K562 (cell line): ENCODE data around the gene ACAP3. TPM values are rescaled to one million over a fixed set of nuclear protein-coding genes. Genes with fewer than 3 reads are reported as not detected.

Source experiments
- CREB1 ChIP-seq, 2 experiments: sonication (generic) in 1 of 2; formaldehyde crosslinking in 1 of 2; IDR thresholded peaks; 2 replicates each; pipeline versions ENCODE4 v1.6.1 to v1.8.0; 2012 to 2022; ENCODE audit warnings: inconsistent platforms in 1 of 2, mild to moderate bottlenecking in 1 of 2, missing genetic modification reagents in 1 of 2, moderate library complexity in 1 of 2
- CXXC5 ChIP-seq: fragments of 250-450 bp; sonication (Bioruptor Pico); IDR thresholded peaks from 2 replicates; pipeline ENCODE4 v1.8.0; 2022; ENCODE audit warnings: inconsistent platforms, mild to moderate bottlenecking, moderate library complexity
- NFATC3 ChIP-seq: fragments of 450-650 bp; IDR thresholded peaks from 2 replicates; pipeline ENCODE4 v1.6.1; 2017; ENCODE audit warnings: mild to moderate bottlenecking
- PTBP1 ChIP-seq: fragments of 200-400 bp; formaldehyde crosslinking; IDR thresholded peaks from 2 replicates; pipeline ENCODE4 v1.6.1; 2017; ENCODE audit warnings: low read depth, low read length
- SETDB1 ChIP-seq: IDR thresholded peaks from one replicate; pipeline ENCODE4 v1.6.1; 2012; ENCODE audit warnings: low read length, control low read depth, inconsistent platforms
- SRSF7 ChIP-seq: fragments of 200-400 bp; formaldehyde crosslinking; optimal IDR thresholded peaks from 2 replicates; pipeline ENCODE3; 2017; ENCODE audit warnings: mild to moderate bottlenecking, low read depth, low read length
- TAL1 ChIP-seq: fragments of 450-650 bp; IDR thresholded peaks from 2 replicates; pipeline ENCODE4 v1.6.1; 2016; ENCODE audit warnings: mild to moderate bottlenecking
- ZBTB17 ChIP-seq: fragments of 450-650 bp; formaldehyde crosslinking; IDR thresholded peaks from 2 replicates; pipeline ENCODE4 v1.4.0; 2020; ENCODE audit warnings: mild to moderate bottlenecking
- ZNF609 ChIP-seq: sonication (generic); formaldehyde crosslinking; IDR thresholded peaks from 2 replicates; pipeline ENCODE4 v1.8.1; 2023; ENCODE audit warnings: missing genetic modification reagents, mild to moderate bottlenecking, borderline replicate concordance
- ZNF764 ChIP-seq: fragments of 250-450 bp; sonication (Bioruptor Pico); IDR thresholded peaks from 2 replicates; pipeline ENCODE4 v1.4.0; 2020; ENCODE audit warnings: low read depth, mild to moderate bottlenecking, moderate library complexity
- ZSCAN32 ChIP-seq: fragments of 450-650 bp; formaldehyde crosslinking; IDR thresholded peaks from 2 replicates; pipeline ENCODE4 v1.4.0; 2020; ENCODE audit warnings: mild to moderate bottlenecking, moderate library complexity
- polyA plus RNA-seq, 8 experiments: library from polyadenylated mRNA; depleted of rRNA in 4 of 8; stranded (reverse) in 5 of 8; unstranded in 3 of 8; fragments of >200 nt; fragmentation: Nextera tagmentation in 2 of 8; fragmentation: Illumina TruSeq in 1 of 8; extraction: Ambion mirVana in 2 of 8; extraction: Trizol in 1 of 8; gene quantifications; 2 replicates each; pipeline versions ENCODE4 v1.2.1 to v1.2.3, GENCODE V29; 2011 to 2014; ENCODE audit warnings: inconsistent platforms in 1 of 8, missing spikeins in 1 of 8
- total RNA-seq, 7 experiments: library from RNA; depleted of rRNA in 6 of 7; stranded (reverse); fragments of >200 nt in 6 of 7; fragmentation: Illumina TruSeq in 2 of 7; extraction: Trizol in 2 of 7; gene quantifications; 2 replicates each; pipeline versions ENCODE4 v1.2.1 to v1.2.3, GENCODE V29; 2011 to 2021; ENCODE audit warnings: low replicate concordance in 1 of 7
- TF ChIP-seq, protein P1 (sequence below): fragments of 450-650 bp; IDR thresholded peaks from 2 replicates; pipeline ENCODE4 v1.6.1; 2014; ENCODE audit warnings: low read depth, mild to moderate bottlenecking, moderate library complexity, borderline replicate concordance
- TF ChIP-seq, protein P2 (sequence below): sonication (generic); formaldehyde crosslinking; IDR thresholded peaks from 2 replicates; pipeline ENCODE4 v1.8.0; 2023; ENCODE audit warnings: mild to moderate bottlenecking, missing genetic modification reagents
- TF ChIP-seq, protein P3 (sequence below): fragments of 250-450 bp; sonication (Bioruptor Pico); IDR thresholded peaks from 2 replicates; pipeline ENCODE4 v1.5.1; 2021; ENCODE audit warnings: mild to moderate bottlenecking

ACAP3 gene
- total and polyA plus RNA-seq, 9 of the 15 experiments (the other 6 are each of a cell fraction or from before 2014, with no cell fraction given) = 0.01 to 49.0 (median 12.0) TPM

DNA sequence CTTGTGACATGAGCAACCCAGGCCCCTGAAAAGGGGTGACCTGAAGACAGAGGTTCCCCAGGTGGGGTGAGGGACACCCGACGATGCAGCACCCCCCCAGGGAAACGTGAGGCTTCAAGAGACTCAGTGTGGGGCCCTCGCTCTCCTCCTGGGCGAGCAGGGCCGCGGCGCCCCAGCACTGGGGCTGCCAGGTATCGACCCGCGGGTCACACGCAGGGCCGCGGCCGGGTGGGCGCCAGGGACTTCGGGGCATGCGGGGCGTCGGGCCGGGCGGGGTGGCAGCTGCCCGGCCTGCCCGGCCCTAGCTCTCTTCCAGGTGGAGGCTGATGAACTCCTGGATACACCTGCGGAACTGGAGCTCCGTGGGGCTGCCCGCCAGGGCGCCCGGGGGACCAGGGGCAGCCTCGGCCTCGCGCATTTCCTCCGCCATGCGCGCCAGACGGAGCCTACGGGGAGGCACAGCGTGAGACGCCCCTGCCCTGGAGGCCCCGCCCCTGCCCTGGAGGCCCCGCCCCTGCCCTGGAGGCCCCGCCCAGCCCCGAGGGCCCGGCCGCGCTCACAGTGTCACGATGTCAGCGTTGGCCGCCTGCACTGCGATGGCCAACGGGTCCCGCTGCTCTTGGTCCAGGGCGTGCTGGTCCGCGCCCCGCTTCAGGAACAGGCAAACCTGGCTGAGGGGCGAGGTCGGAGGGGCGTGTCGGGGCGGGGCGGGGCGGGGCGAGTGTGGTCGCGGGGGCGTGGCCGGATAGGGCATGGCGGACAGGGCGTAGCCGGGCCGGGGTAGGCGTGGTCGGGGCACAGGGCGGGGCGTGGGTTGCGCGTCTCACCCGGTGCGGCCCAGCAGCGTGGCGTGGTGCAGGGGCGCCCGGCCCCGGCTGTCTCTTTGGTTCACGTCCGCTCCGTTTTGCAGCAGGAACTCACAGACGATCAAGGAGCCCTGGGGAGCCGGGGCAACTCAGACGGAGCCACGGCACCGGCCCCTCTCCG, 14.2 kb downstream of the ACAP3 start (continued):
- TF ChIP-seq SETDB1 (no peak), CXXC5 (CRISPR knock-in tag) (peak; percentile 42), CREB1 (IDR thresholded peaks at IDR 0.05) (peak; percentile 17; the same call in 1 of the 2 replicates), CREB1 (CRISPR knock-in tag; IDR thresholded peaks at IDR 0.05) (no peak), ZBTB17 (CRISPR knock-in tag) (peak; percentile 23; the same call in 1 of the 2 replicates), PTBP1 (no peak), ZNF764 (CRISPR knock-in tag) (no peak), ZSCAN32 (CRISPR knock-in tag) (no peak), ZNF609 (CRISPR knock-in tag) (no peak), TAL1 (no peak), NFATC3 (no peak), SRSF7 (no peak)
- TF ChIP-seq, protein P1, sequence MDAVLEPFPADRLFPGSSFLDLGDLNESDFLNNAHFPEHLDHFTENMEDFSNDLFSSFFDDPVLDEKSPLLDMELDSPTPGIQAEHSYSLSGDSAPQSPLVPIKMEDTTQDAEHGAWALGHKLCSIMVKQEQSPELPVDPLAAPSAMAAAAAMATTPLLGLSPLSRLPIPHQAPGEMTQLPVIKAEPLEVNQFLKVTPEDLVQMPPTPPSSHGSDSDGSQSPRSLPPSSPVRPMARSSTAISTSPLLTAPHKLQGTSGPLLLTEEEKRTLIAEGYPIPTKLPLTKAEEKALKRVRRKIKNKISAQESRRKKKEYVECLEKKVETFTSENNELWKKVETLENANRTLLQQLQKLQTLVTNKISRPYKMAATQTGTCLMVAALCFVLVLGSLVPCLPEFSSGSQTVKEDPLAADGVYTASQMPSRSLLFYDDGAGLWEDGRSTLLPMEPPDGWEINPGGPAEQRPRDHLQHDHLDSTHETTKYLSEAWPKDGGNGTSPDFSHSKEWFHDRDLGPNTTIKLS = no peak
- TF ChIP-seq, protein P2, sequence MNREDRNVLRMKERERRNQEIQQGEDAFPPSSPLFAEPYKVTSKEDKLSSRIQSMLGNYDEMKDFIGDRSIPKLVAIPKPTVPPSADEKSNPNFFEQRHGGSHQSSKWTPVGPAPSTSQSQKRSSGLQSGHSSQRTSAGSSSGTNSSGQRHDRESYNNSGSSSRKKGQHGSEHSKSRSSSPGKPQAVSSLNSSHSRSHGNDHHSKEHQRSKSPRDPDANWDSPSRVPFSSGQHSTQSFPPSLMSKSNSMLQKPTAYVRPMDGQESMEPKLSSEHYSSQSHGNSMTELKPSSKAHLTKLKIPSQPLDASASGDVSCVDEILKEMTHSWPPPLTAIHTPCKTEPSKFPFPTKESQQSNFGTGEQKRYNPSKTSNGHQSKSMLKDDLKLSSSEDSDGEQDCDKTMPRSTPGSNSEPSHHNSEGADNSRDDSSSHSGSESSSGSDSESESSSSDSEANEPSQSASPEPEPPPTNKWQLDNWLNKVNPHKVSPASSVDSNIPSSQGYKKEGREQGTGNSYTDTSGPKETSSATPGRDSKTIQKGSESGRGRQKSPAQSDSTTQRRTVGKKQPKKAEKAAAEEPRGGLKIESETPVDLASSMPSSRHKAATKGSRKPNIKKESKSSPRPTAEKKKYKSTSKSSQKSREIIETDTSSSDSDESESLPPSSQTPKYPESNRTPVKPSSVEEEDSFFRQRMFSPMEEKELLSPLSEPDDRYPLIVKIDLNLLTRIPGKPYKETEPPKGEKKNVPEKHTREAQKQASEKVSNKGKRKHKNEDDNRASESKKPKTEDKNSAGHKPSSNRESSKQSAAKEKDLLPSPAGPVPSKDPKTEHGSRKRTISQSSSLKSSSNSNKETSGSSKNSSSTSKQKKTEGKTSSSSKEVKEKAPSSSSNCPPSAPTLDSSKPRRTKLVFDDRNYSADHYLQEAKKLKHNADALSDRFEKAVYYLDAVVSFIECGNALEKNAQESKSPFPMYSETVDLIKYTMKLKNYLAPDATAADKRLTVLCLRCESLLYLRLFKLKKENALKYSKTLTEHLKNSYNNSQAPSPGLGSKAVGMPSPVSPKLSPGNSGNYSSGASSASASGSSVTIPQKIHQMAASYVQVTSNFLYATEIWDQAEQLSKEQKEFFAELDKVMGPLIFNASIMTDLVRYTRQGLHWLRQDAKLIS (CRISPR knock-in tag) = no peak
- TF ChIP-seq, protein P3, sequence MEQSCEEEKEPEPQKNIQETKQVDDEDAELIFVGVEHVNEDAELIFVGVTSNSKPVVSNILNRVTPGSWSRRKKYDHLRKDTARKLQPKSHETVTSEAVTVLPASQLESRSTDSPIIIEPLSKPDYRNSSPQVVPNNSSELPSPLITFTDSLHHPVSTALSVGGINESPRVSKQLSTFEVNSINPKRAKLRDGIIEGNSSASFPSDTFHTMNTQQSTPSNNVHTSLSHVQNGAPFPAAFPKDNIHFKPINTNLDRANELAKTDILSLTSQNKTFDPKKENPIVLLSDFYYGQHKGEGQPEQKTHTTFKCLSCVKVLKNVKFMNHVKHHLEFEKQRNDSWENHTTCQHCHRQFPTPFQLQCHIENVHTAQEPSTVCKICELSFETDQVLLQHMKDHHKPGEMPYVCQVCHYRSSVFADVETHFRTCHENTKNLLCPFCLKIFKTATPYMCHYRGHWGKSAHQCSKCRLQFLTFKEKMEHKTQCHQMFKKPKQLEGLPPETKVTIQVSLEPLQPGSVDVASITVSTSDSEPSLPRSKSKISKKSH = no peak
